Mammary epithelial cell (primary cell): ENCODE results near the gene LILRA6.

ENCODE experiments used
- EZH2 ChIP-seq: IDR thresholded peaks from 2 replicates; pipeline ENCODE4 v1.6.1; 2012; ENCODE audit warnings: low read length, inconsistent platforms, borderline replicate concordance
- TF ChIP-seq, protein P1 (sequence below), 2 donors: IDR thresholded peaks in 1 of 2; conservative IDR thresholded peaks in 1 of 2; 2 replicates each; pipeline ENCODE4 v1.5.1; 2011 to 2012; ENCODE audit warnings: inconsistent platforms in 2 of 2, low read length in 2 of 2, mild to moderate bottlenecking in 2 of 2, control low read depth in 1 of 2, low read depth in 1 of 2; ENCODE audit not compliant: insufficient read depth in 1 of 2; ENCODE audit errors: extremely low read depth in 1 of 2

DNA sequence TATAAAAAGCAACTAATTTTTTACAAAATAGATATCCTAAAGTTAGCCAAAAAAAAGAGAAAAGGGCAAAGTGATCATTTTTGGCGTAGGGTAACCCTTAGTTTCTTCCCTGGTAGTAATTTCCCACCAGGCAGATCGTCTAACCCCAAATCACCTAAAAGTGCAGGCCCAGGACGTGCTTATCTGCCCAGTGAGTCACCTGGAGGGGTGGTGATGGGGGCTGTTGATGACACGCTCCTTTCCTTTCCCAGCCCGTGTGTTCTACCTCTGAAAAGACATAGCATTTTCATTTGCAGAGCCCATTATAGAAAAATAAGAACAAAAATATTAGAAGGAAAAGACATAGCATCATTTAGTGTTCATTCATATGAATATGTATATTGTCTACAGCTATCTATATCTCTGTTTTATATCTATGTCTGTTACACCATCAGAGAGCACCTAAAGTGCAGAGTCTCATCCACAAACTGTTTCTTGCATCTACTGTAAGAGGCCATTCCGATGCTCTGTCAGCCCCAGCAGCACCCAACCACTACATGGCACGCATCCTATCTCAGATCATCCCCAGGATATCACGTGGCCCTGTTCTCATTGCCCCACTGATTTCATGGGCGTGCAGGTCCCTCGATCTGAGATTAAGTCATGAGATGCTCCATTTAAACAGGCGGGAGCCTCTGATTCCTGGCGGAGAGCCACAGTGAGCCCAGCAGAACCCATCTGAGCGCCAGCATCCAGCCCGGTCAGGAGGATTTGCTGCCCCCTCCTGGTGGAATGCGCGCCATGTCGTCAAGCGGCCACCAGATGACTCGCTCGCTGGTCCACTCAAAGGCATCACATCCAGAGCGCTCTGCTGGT lies 11.3 kb downstream of the LILRA6 start:
- TF ChIP-seq, protein P1, sequence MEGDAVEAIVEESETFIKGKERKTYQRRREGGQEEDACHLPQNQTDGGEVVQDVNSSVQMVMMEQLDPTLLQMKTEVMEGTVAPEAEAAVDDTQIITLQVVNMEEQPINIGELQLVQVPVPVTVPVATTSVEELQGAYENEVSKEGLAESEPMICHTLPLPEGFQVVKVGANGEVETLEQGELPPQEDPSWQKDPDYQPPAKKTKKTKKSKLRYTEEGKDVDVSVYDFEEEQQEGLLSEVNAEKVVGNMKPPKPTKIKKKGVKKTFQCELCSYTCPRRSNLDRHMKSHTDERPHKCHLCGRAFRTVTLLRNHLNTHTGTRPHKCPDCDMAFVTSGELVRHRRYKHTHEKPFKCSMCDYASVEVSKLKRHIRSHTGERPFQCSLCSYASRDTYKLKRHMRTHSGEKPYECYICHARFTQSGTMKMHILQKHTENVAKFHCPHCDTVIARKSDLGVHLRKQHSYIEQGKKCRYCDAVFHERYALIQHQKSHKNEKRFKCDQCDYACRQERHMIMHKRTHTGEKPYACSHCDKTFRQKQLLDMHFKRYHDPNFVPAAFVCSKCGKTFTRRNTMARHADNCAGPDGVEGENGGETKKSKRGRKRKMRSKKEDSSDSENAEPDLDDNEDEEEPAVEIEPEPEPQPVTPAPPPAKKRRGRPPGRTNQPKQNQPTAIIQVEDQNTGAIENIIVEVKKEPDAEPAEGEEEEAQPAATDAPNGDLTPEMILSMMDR (conservative IDR thresholded peaks at IDR 0.05 in 1 of 2, IDR thresholded peaks at IDR 0.05 in 1 of 2; ENCODE audit: extremely low read depth in 1 of 2, insufficient read depth in 1 of 2, low read depth in 1 of 2, low read length in 2 of 2): peak; percentile 85 to 94
- TF ChIP-seq EZH2: no peak
